Smooth muscle cell of the brain vasculature (primary cell): ENCODE measurements around the gene RWDD4.

ENCODE experiments used
- DNase-seq: peaks from one replicate; pipeline ENCODE4 v3.0.0-alpha.2; 2012; ENCODE audit warnings: low read depth, low spot score

RWDD4 gene

GRCh38 chr4:183600189-183600685 is 58.7 kb downstream of the RWDD4 start:
- DNase-seq, result no peak

- DNase-seq, result no peak
Measured at GRCh38 chr4:183599690-183600089, 59.3 kb downstream of the RWDD4 start.

GRCh38 chr4:183599284-183599683 is 59.7 kb downstream of the RWDD4 start:
- no peak for DNase-seq

- no peak for DNase-seq
Measured at GRCh38 chr4:183596067-183596757, 62.8 kb downstream of the RWDD4 start.

DNA sequence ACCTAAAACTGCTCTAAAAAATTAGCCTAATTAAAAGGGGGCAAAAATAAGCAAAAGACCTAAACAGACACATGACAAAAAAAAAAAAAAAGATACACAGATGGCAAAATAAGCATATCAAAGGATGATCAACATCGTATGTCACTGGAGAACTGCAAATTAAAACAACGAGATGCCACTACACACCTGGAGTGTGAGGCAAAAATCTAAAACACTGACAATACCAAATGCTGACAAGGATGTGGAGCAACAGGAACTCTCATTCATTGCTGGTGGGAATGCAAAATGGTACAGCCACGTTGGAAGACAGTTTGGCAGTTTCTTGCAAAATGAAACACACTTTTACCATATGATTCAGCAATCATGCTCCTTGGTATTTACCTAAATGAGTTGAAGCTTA is 64.2 kb downstream of the RWDD4 start:
- DNase-seq, result no peak

DNA sequence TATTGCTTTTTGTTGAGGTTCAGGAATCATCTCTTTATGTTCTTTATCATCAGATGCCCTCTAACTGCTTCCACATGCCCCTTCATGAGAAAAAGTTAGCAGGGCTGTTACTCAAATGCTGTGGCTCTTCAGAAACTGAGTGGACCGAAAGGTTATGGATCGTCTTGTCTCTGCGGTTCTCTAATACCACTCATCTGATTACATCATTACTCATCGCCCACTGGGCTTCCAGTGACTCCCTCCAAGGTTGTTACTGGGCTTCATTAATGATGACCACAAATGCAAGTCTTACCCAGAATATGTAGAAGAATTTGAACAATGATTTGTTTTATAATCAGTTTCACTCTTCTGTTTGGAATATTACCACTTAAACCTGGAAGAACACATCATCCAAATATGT is 67.7 kb downstream of the RWDD4 start:
- DNase-seq, result no peak
